NCI-H1092 treated with DMSO at 0.1 percent for 48 hours (cell line): ENCODE measurements around the gene POLR3E.
"Not testable (repeated sequence)": the region's sequence is repeated elsewhere in the genome, so short reads cannot be mapped to it uniquely, and the experiment has no call there.

Experiments used
- DNase-seq: peaks from one replicate; lab custom pipeline; 2025; lab: John Stamatoyannopoulos, UW

The POLR3E gene

DNA sequence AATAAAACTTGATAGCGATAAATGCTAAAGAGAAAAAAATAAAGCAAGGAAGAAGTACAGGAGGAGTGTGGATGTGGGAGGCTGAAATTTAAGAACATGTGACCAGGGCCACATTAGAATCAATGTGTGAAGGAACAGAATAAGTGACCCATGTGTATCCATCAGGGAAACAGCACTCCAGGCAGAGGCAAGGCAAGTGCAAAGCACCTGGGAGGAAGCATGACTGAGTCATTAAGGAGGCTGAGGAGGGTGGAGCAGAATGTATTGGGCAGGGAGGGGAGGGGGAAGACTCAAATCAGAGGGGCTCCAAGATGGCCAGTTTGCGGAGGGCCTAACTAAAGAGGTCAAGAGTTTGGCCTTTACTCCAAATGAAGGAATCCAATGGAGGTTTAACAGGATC is 69.2 kb downstream of the POLR3E start:
- DNase-seq: no peak

DNA sequence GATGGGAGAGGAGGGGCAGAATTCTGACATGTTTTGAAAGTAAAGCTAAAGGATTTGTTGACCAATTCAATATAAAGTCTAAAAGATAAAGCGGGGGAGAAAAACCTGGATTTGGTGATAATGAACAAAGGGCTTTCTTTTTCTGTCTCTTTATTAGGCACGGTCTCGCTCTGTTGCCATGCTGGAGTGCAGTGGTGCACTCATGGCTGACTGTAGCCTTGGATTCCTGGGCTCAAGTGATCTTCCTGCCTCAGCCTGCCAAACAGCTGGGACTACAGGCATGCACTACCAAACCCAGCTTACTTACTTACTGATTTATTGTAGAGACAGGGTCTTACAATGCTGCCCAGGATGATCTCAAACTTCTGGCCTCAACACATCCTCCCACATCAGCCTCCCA is 69.7 kb downstream of the POLR3E start:
- DNase-seq: no peak

DNA sequence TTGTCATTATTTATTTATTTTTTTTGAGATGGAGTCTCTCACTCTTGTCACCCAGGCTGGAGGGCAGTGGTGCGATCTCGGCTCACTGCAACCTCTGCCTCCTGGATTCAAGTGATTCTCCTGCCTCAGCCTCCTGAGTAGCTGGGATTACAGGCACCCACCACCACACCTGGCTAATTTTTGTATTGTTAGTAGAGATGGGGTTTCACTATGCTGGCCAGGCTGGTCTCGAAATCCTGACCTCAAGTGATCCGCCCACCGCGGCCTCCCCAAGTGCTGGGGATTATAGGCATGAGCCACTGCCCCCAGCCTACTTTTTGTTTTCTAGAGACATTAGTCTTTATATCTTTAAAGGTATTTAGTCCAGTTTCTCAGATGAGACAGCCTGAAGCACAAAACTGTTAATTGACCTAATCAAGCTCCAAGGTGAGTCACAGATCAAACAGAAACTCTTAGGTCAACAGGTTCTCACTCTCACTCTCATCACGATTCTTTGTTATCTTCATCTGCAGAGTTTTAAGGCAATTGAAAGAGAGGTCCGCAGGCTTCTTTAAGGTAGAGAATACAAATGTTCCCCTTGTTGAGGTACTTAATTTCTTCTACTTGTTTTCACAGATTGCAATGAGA is 71.1 kb downstream of the POLR3E start:
- DNase-seq: not testable (repeated sequence)

DNA sequence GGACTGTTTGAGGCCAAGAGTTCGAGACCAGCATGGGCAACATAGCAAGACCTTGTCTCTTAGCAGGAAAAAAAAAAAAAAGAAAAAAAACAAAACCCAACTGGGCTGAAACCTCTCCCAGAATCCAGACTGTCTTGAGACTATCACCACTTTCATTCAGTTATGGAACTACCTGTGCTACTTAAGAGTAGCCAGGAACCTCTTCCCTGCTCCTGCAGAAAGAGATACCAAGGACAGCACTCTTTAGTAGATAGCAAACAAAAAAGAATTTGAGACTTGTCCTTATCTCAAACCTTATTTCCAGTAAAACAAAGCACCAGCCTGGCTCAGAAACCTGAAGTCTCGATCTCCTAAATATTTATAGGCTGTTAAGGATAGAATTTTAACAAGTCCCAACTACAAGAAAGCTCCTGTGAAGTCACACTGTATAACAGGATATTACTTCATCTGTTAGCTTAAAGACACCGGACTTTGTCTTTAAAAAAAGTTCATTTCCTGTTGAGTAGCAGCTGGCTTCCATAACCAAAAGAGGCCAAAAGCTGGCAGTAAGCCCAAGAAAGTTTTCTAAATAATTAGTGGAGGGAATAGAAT is 72.1 kb downstream of the POLR3E start:
- DNase-seq: no peak

DNA sequence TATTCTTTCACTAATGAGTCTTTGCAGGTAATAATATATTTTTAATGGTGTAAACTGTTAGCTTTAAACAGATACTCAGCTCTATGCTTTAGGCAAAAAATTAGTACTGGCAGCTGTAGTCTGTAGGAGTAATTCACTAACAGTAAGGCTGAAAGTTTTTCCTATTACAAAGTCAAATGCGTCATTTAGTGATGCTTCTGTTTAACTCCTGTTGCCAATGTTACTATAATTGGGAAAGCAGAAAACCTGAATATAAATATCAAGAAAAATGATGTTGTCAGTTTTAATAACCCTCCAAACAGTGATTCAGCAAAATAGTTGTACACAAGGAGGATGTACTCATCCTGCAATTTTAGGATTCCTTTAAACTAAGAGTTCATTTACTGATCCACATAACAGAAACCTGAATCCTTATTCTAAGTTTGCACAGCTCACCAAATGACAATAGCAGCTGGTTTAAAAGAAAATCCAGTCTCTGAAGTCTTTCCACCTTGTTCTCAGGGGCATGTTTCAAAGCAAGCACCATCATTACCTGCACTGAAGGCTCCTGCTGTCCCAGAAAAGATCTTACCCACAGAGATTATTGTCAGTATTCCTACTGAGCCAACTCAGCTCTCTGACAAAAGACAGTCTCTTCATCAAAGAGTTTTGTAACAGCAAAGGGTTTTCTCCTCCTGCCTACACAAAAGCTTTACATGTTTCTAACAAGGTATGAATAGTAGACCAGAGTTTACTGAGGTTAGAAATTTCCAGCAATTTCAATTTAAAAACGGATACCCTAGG is 73.0 kb downstream of the POLR3E start:
- DNase-seq: no peak

DNA sequence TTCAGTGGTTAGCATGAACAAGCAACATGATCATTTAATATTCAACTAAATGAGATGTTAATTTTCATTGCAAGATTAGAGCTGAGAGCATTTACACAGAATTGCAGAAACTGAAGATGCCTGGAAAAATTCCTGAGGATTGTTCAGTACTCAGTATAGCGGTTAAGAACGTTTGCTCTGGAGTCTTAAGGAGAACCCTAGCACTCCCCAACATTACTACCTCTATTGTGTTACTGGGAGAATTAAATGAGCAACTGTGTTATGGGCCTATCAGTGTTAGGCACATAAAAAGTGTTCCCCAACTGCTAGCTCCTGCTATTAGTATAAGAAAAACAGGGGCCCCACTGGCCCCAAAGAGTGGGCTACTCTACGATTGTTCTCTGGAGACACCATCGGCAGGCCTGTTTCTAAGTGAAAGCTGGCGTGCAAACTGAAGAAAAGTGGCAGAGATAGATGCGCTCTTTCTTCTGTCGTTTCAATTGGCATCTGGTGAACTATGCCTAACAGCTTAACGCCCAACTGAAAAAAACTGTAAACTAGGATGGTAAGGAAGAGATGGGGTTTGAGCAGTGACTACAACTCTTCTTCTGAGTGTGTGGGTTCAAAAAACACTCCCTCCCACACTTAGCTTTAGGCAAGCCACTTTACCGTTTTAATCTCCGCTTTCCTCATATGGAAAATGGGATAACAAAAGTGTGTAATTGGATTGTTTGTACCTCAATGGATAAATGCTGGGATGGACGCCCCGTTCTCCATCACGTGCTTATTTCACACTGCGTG is 75.9 kb downstream of the POLR3E start:
- DNase-seq: no peak

DNA sequence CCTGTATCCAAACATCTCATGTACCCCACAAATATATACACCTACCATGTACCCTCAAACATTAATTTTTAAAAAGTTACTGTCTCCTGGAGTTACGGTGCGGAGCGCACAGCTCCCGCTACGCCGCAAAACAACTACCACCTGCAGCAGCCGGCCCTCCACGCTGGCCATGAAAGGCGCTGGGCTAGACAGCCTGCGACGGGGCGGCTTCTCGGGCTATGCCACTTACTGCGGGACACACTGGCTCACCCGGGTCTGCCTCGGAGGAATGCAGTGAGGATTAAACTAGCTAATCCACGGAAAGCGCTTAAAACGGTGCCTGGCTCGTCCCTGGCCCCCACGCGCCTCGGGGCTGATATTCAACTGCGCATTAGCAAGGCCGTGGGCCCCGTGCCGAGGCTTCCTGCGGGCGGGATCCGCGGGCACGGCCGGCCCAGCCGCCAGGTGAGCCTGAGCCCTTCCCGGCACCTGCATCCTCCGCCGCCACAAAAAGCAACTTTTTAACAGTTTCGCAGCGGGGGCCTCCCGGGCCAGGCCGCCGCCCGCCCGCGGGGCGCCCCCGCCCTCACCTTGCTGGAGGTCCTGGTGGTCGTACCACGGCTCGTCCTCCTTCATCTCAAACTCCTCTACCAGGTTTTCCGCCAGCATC is 76.6 kb downstream of the POLR3E start:
- no peak for DNase-seq

DNA sequence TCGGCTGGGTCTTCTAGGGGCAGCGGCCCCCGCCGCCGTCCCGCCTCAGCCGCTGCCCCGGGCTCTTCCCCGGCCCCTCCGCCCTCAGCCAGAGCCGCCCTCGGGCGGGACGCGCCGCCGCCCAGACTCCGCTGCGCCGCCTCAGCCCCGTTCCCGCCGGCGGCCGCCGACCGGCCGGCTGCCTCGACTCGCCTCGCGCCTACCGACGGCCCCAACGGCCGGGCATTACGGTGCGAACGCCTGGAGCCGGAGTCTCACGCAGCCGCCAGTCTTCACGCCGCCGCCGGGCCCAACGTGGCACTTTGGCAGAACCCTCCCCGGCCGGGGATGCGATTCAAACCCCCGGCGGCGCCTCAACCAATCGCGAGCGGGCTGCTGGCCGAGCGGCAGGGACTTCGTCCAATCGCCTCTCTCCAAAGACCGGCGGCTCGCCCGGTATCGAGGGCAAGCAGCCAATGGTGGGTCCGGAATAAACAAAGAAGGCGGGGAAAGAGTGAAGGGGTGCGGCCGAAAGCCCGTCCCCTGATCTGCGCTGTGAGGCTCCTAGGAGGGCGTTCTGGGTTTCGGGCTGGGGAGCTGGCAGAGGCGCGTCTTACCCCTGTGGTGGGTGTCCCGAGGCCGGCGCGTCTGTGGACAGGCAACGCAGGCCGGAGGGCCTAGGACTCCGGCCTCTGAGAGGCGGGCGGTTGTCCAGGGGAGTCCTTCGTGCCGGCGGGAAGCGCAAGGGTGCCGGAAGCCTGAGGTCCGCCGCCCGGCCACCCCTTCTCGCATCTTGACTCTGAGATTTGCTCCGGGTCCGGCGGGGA is 77.3 kb downstream of the POLR3E start, which contains the start of gene CDR2:
Gene CDR2 (minus strand): TSS at position 309 of the 806 bp plus-strand sequence. CDS start 310 bp downstream, outside the sequence.
- peak; percentile 97 for DNase-seq

DNA sequence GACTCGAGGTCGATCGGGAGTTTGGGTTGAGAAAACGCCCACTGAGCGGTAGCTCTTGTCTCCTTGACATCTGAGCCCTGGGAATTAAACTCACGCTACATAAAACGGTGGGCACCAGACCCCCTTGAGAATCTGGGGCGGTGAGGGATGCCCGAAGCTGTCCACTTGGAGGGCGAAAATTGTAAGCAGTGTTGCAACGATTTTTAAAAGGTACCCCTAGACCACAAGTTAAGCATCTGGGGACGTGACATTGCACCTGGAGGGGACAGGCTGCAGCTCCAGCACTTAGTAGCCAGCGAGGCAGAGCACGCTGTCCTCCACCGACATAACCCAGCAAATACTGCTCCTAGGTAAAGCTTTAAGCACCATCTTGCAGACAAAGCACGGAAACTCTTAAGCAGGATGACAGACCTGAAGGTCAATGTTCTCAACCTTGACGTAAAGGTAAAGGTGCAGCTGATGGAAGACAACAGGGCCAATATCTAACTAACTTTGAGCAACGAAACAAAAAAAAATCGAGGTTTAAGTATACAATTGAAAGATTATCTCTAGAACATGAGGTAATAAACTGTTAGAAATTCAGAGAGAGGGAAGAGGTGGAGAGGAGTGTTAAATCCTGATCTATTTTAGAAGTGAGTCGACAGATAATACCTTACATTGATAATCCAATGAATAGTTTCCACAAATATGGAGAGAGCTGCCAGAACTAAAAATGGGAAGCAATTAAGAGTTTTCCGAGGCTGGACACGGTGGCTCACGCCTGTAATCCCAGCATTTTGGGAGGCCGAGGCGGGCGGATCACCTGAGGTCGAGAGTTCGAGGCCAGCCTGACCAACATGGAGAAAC is 78.1 kb downstream of the POLR3E start:
- peak; percentile 50 for DNase-seq

DNA sequence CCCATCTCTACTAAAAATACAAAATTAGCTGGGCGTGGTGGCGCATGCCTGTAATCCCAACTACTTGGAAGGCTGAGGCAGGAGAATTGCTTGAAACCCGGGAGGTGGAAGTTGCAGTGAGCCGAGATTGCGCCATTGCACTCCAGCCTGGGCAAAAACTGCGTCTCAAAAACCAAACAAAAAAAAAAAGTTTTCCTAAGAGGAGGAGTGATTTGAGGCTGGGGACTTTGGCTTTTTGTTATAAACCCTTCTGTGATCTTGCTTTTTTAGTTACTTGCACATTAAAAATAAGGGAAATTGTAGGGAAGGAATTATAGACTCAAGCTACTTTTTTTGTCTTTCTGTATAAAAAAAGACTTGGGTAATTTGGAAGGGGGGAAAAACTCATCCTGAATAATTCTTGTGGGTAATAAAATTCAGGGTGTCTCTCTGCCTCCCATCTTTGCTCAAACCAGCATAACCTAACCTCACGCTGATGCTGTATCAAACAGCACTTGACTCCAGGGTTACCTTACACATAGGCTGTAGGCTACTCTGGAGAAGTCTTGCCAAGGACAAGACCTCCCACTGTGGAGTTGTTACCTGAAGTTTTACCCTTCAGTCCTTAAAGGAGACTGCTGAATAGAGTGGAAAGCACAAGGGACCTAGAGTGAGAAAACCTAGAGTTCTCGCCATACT is 78.9 kb downstream of the POLR3E start:
- no peak for DNase-seq

DNA sequence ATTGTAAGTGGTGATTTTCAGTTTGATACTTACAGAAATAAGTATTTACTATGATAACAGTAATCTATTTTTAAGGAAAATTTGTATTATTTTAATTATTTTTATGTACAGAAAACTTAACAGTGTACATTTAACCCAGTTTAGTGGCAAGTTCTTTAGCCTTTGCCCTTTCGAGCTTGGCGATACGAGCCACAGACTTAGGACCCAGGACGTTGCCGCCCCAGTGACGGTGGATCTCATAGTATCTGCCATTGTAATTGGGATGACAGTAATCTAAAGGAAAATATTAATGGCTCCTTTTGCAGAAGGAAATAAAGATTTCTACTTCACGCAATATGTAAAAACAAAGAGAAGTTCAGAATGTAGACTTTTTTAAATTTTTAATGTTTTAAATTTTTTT is 82.4 kb downstream of the POLR3E start:
- DNase-seq: no peak

DNA sequence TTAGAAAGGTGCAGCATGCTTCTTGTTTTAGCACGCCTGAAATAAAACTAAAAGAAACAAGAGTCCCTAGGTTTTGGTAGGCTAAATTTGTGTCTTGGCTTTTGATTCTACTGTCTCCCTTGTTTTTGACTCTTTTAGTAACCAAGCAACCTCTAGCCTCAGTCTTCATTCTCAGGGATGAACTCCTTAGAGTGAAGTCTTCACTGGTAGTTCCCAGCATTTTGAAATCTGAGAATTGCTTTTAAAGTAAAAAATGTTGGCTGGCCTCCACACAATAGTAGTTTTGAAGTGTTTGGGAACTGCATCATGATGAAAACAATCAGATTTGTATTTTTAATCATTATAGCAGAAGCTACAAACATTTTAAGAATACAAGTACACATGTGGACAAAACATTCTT is 83.3 kb downstream of the POLR3E start:
- DNase-seq: no peak

DNA sequence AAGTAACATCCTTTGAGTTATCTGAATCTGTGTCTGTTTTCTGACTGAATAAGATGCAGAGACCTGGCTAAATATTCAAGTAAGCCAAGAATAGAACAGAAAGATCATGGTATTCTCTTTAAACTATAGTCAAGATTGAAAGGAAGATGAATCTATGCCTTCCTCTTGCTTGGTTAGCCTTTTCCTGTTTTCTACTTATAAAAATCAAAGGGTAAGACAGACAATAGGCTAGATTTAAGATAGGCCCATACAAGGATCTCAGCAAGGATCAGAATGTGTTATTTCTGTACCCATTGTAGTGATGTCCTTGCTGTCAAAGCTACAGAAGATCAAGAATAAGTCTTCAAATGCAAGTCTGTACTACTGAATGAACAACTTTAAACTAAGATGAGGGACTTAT is 84.2 kb downstream of the POLR3E start:
- no peak for DNase-seq

DNA sequence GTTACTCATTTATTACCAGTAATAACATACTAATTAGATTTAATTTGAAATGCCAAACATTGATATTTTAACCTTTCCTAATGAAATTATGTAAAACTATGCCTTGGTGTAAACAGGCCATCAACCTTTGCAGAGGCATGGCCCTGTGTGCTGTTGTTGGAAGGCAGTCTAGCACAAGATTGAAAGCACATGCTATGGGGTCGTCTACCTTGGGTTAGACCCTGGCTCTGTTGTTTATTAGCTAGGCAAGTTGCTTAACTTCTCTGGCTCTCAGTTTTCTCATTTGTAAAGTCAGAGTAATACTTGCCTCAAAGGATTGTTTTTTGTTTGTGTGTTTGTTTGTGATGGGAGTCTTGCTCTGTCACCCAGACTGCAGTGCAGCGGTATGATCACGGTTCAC is 86.6 kb downstream of the POLR3E start:
- DNase-seq: no peak
